Spinal cord (tissue), 10 donors: ENCODE results near the gene CFAP100. TPM values are rescaled to one million over a fixed set of nuclear protein-coding genes. Genes with fewer than 3 reads are reported as not detected.

ENCODE experiments used
- DNase-seq, 6 donors: peaks; one replicate each; pipeline versions ENCODE4 v3.0.0 to v3.0.0-alpha.2; 2013 to 2015; ENCODE audit warnings: low spot score in 6 of 6, low read depth in 4 of 6
- H3K27ac ChIP-seq: one replicate; pipeline ENCODE4 v1.5.1; 2013; ENCODE audit warnings: low read depth, low read length, control low read depth
- H3K27me3 ChIP-seq: one replicate; pipeline ENCODE4 v1.6.1; 2013; ENCODE audit warnings: low read length; ENCODE audit not compliant: control insufficient read depth, insufficient read depth
- H3K36me3 ChIP-seq: one replicate; pipeline ENCODE4 v1.6.1; 2013; ENCODE audit warnings: low read length; ENCODE audit not compliant: control insufficient read depth, insufficient read depth
- H3K4me1 ChIP-seq: one replicate; pipeline ENCODE4 v1.6.1; 2013; ENCODE audit warnings: low read length; ENCODE audit not compliant: control insufficient read depth, insufficient read depth
- H3K4me3 ChIP-seq: one replicate; pipeline ENCODE4 v1.5.1; 2013; ENCODE audit warnings: low read depth, low read length, control low read depth
- H3K9me3 ChIP-seq: one replicate; pipeline ENCODE4 v1.6.1; 2013; ENCODE audit warnings: low read length; ENCODE audit not compliant: control insufficient read depth, insufficient read depth
- WGBS: methylation state at CpG from one replicate; pipeline ENCODE4 v1.1.5; 2013; ENCODE audit warnings: missing lambda C conversion rate; ENCODE audit not compliant: insufficient coverage; 5-methylcytosine and 5-hydroxymethylcytosine counted together
- polyA plus RNA-seq, 2 donors: library from polyadenylated mRNA; unstranded; fragments of 120-200 nt; gene quantifications; one replicate each; pipeline ENCODE4 v1.2.1, GENCODE V29; 2013; ENCODE audit not compliant: insufficient read length in 2 of 2
- total RNA-seq, 2 donors: library from RNA; depleted of rRNA in 1 of 2; stranded (reverse); fragments of 120-200 nt in 1 of 2; fragments of >200 nt in 1 of 2; gene quantifications; one replicate each; pipeline versions ENCODE4 v1.2.3 to v1.2.4, GENCODE V29; 2013 to 2014
- donor health status: healthy.

CFAP100 gene
- total and polyA plus RNA-seq, 4 donors, result 2.2 to 16.6 (median 14.4) TPM

GRCh38 chr3:126364731-126365301, 29.9 kb upstream of the CFAP100 start:
- no peak for DNase-seq

GRCh38 chr3:126365351-126366277, 29.1 kb upstream of the CFAP100 start:
- WGBS, result 71% methylated on average over 10 of the region's 11 CpGs
- no peaks in the 10 kb centered on the region for H3K27me3 ChIP-seq
- H3K4me3 ChIP-seq, result no peak overlapping the region
- H3K4me1 ChIP-seq, result peaks cover 18% of the 10 kb centered on the region
- no peaks in the 10 kb centered on the region for H3K36me3 ChIP-seq
- H3K9me3 ChIP-seq, result no peaks in the 10 kb centered on the region
- H3K27ac ChIP-seq, result no peak overlapping the region
- DNase-seq, result no peak

More at GRCh38 chr3:126364731-126365301, 29.9 kb upstream of the CFAP100 start:
- Histone ChIP-seq H3K9me3 (no peaks in the 10 kb centered on the region), H3K4me1 (peaks cover 18% of the 10 kb centered on the region), H3K27me3 (no peaks in the 10 kb centered on the region), H3K36me3 (no peaks in the 10 kb centered on the region), H3K4me3 (no peak overlapping the region), H3K27ac (no peak overlapping the region)
- 98% methylated on average over 5 of the region's 5 CpGs for WGBS

DNA sequence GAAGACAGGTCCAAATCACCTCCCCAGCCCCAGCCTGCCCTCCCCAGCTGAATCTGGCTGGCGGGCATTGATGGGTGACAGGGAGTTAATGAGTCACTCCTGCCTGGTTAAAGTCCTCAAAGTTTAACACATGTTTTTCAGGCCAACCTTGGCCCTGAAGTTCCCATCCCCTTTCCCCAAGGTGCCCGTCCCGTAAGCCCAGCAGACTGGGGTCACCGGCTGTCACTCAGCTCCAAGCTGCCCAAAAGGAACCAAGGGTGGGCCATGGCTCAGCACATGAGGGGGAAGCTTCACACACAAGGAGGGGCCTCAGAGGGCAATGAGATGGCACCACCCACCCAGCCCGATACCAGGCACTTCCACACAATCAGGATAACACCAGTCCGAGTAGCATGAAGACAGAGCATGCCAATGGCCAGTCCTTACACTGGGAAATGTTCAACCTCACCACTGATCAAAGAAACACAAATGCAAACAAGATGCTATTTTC, 27.3 kb upstream of the CFAP100 start:
- no peak overlapping the region for H3K4me3 ChIP-seq
- no peaks in the 10 kb centered on the region for H3K27me3 ChIP-seq
- H3K9me3 ChIP-seq, result no peaks in the 10 kb centered on the region
- peaks cover 19% of the 10 kb centered on the region for H3K4me1 ChIP-seq
- 95% methylated on average over 6 of the region's 6 CpGs for WGBS
- H3K27ac ChIP-seq, result no peak overlapping the region
- H3K36me3 ChIP-seq, result no peaks in the 10 kb centered on the region
- no peak for DNase-seq

- H3K4me1 ChIP-seq, result peaks cover 26% of the 10 kb centered on the region
- DNase-seq, result no peak
- no peak overlapping the region for H3K27ac ChIP-seq
- H3K27me3 ChIP-seq, result no peaks in the 10 kb centered on the region
- WGBS, result 86% methylated on average over 1 of the region's 2 CpGs
- no peaks in the 10 kb centered on the region for H3K36me3 ChIP-seq
- no peak overlapping the region for H3K4me3 ChIP-seq
- no peaks in the 10 kb centered on the region for H3K9me3 ChIP-seq
Observed at GRCh38 chr3:126369490-126369889, 25.2 kb upstream of the CFAP100 start.

- Histone ChIP-seq H3K4me3 (no peak overlapping the region), H3K27me3 (no peaks in the 10 kb centered on the region), H3K4me1 (peaks cover 25% of the 10 kb centered on the region), H3K36me3 (no peaks in the 10 kb centered on the region), H3K27ac (no peak overlapping the region), H3K9me3 (no peaks in the 10 kb centered on the region)
- 66% methylated on average over 4 of the region's 4 CpGs for WGBS
- no peak for DNase-seq
Observed at GRCh38 chr3:126370055-126370454, 24.7 kb upstream of the CFAP100 start.

- 96% methylated on average over 7 of the region's 7 CpGs for WGBS
- Histone ChIP-seq H3K4me3 (no peak overlapping the region), H3K36me3 (no peaks in the 10 kb centered on the region), H3K27ac (no peak overlapping the region), H3K9me3 (no peaks in the 10 kb centered on the region), H3K27me3 (no peaks in the 10 kb centered on the region), H3K4me1 (peaks cover 21% of the 10 kb centered on the region)
- DNase-seq, result no peak
Observed at GRCh38 chr3:126370606-126371005, 24.1 kb upstream of the CFAP100 start.

DNA sequence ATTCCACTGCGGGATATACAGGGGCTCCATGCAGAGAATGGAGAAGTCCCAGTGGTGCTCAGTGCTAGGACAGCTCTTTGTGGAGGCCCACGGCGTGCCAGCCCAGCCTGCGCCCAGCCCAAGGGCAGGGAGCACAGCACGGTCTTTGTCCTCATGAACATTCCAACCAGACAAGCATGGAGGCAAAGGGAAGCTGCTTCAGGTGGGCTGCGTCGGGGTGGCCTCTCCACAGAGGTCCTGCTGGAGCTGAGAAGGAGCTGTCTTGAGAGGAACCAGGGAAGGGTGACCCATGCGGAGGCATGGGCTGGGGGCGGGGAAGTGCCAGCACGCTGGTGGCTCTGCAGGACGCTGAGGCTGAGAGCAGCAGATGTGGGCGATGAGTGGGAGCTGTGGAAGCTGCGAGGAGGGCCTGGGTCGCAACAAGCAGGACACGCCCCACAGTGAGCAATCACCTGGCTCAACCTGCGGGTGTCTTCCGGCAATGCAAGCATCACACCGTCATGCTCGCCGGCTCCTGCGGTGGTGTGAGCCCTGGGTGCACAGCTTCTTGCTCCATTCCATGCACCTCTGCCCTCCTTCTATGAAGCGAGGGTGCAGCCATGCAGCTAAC, 23.5 kb upstream of the CFAP100 start:
- DNase-seq, result no peak
- no peaks in the 10 kb centered on the region for H3K36me3 ChIP-seq
- H3K27me3 ChIP-seq, result no peaks in the 10 kb centered on the region
- H3K4me3 ChIP-seq, result no peak overlapping the region
- WGBS, result 96% methylated on average over 19 of the region's 22 CpGs
- no peak overlapping the region for H3K27ac ChIP-seq
- H3K4me1 ChIP-seq, result peaks cover 25% of the 10 kb centered on the region
- H3K9me3 ChIP-seq, result no peaks in the 10 kb centered on the region

DNA sequence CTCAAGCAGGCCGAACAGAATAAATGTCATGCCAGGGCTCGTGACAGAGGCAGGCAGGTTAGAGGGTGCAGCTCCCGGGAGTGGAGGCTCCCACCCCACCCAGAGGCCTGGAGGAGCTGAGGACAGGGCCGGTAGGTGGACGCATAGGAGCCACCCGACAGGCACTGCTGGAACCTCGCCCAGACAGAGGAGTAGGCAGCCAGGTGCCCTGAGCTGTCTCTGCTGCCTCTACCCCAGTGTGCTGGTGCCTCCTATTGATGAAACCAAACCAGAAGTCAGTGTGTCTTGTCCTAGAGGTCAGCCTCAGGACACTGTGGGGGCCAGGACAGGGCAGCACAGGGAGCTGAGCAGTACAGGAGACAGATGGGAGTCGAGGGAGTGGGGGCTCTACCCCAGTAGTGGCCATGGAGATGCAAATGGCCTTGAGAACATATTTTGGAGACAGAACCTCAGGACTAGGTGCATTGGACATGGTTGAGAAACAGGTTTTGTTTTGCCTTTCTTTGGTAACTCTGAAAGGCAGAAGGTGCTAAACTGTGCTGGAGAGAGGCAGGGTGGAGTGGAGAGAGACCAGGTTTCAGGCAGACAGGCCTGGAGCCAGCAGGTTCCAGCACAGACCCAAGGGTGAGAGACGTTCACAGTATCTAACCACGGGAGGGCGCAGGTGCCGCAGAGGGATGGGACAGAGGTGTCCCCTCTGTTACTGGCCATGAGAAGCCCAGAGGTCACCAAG, 22.1 kb upstream of the CFAP100 start:
- 88% methylated on average over 12 of the region's 12 CpGs for WGBS

DNA sequence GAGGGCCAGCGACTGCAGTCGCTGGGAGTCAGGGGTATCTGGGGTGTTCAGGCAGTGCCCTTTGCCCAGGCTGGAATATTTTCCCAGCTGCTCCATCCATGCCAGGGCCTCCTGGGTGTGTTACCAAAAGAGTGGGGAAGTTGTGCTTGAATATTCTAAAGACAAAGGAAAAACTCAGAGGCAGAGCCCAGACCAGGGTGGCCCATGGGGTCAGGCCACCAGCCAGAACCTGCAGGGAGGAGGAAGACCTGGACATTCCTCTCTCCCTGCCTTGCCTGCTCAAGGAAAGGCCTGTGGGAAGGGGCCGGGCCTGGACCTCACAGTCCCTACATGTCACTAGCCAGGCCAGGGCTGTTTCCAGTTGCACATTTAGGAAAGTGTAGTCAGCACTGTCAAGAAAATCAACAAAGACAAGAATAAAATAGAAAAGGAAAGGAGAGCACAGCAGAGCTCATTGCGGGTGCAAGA, 21.5 kb upstream of the CFAP100 start:
- Histone ChIP-seq H3K4me1 (peaks cover 29% of the 10 kb centered on the region), H3K27me3 (no peaks in the 10 kb centered on the region), H3K4me3 (no peak overlapping the region), H3K9me3 (no peaks in the 10 kb centered on the region), H3K36me3 (no peaks in the 10 kb centered on the region), H3K27ac (no peak overlapping the region)
- no peak for DNase-seq
- whole genome bisulfite sequencing, result 84% methylated on average over 3 of the region's 4 CpGs

More for the DNA sequence above, 22.1 kb upstream of the CFAP100 start:
- Histone ChIP-seq H3K27ac (no peak overlapping the region), H3K36me3 (no peaks in the 10 kb centered on the region), H3K4me3 (no peak overlapping the region), H3K4me1 (peaks cover 29% of the 10 kb centered on the region), H3K9me3 (no peaks in the 10 kb centered on the region), H3K27me3 (no peaks in the 10 kb centered on the region)
- DNase-seq, result no peak
